GM12878 (cell line): Measurements from ENCODE around the gene TMEM255B. TPM values are rescaled to one million over a fixed set of nuclear protein-coding genes. Genes with fewer than 3 reads are reported as not detected.

Source experiments
- ATAC-seq: fragments of 200-7000 bp; cut with Tn5 transposase; 3 replicates; pipeline ENCODE4 v1.9.1; 2020; ENCODE audit warnings: mild to moderate bottlenecking, moderate library complexity
- BruUV-seq: library from RNA; stranded (reverse); fragments of 400-500 nt; replicated peaks from 2 replicates; lab custom pipeline; 2021; lab: Mats Ljungman, UMichigan
- CTCF ChIA-PET: fragments of 300-600 bp; sonication (Branson Sonifier 250); formaldehyde crosslinking; extraction: SDS; loops from one replicate; lab custom pipeline; 2021; ENCODE audit warnings: inconsistent platforms; lab: Yijun Ruan, JAX
- POLR2A ChIA-PET: fragments of 350-600 bp; formaldehyde crosslinking; extraction: SDS; loops from one replicate; lab custom pipeline; 2021; ENCODE audit warnings: inconsistent platforms; lab: Charles Lee
- RAD21 ChIA-PET: fragments of 300-600 bp; sonication (Branson Sonifier 250); formaldehyde crosslinking; loops from one replicate; lab custom pipeline; 2023; ENCODE audit warnings: antibody characterized with exemption; ENCODE audit not compliant: unreplicated experiment; lab: Charles Lee
- SMC1A ChIA-PET: fragments of 300-600 bp; sonication (Branson Sonifier 250); formaldehyde crosslinking; loops from one replicate; lab custom pipeline; 2023; ENCODE audit not compliant: unreplicated experiment, uncharacterized antibody; lab: Charles Lee
- DNase-seq: peaks from one replicate; pipeline ENCODE4 v3.0.0-alpha.2; 2011; ENCODE audit warnings: low read depth, low spot score
- FAIRE-seq: peaks from 3 replicates; lab custom pipeline; 2011; peaks lifted over from hg19 to GRCh38; lab: Jason Lieb, UNC
- H2AFZ ChIP-seq: 2 replicates; pipeline ENCODE4 v1.6.0; 2011; ENCODE audit warnings: low read depth, low read length, control low read depth; ENCODE audit not compliant: control insufficient read depth
- H3K27ac ChIP-seq: 2 replicates; pipeline ENCODE4 v1.5.1; 2011; ENCODE audit warnings: control low read depth; ENCODE audit not compliant: control insufficient read depth, insufficient read depth
- H3K27me3 ChIP-seq, 2 experiments: replicated peaks in 1 of 2; 2 replicates each; pipeline versions ENCODE4 v1.6.0 to v1.6.1; 2011; ENCODE audit warnings: low read length in 1 of 2; ENCODE audit not compliant: control insufficient read depth in 2 of 2, insufficient read depth in 2 of 2
- H3K36me3 ChIP-seq, 2 experiments: 2 replicates each; pipeline ENCODE4 v1.5.1; 2011; ENCODE audit warnings: low read length in 1 of 2; ENCODE audit not compliant: control insufficient read depth in 2 of 2, insufficient read depth in 2 of 2
- H3K4me1 ChIP-seq: 2 replicates; pipeline ENCODE4 v1.6.1; 2011; ENCODE audit warnings: mild to moderate bottlenecking, low read length, moderate library complexity, mixed read lengths; ENCODE audit not compliant: control insufficient read depth, insufficient read depth
- H3K4me2 ChIP-seq: 2 replicates; pipeline ENCODE4 v1.6.0; 2011; ENCODE audit warnings: control low read depth; ENCODE audit not compliant: control insufficient read depth, insufficient read depth
- H3K4me3 ChIP-seq: fragments of 200-600 bp; sonication (generic); 2 replicates; pipeline ENCODE4 v1.5.1; 2016
- H3K79me2 ChIP-seq: 2 replicates; pipeline ENCODE4 v1.6.0; 2011; ENCODE audit warnings: low read length; ENCODE audit not compliant: control insufficient read depth, insufficient read depth
- H3K9ac ChIP-seq: 2 replicates; pipeline ENCODE4 v1.8.0; 2011; ENCODE audit warnings: low read length, control low read depth, mixed read lengths; ENCODE audit not compliant: control insufficient read depth, insufficient read depth
- H3K9me3 ChIP-seq: replicated peaks from 3 replicates; pipeline ENCODE4 v1.5.1; 2011; ENCODE audit warnings: mild to moderate bottlenecking, low read length; ENCODE audit not compliant: control insufficient read depth, insufficient read depth
- H4K20me1 ChIP-seq: 2 replicates; pipeline ENCODE4 v1.6.0; 2011; ENCODE audit not compliant: control insufficient read depth, insufficient read depth
- ESRRA ChIP-seq: IDR thresholded peaks from 2 replicates; pipeline ENCODE4 v1.6.1; 2012; ENCODE audit warnings: mild to moderate bottlenecking, low read length, improper control_type of control experiment
- MTA3 ChIP-seq: IDR thresholded peaks from 2 replicates; pipeline ENCODE4 v1.6.1; 2012; ENCODE audit warnings: low read length, inconsistent platforms, borderline replicate concordance
- NFXL1 ChIP-seq: fragments of 450-650 bp; IDR thresholded peaks from 2 replicates; pipeline ENCODE4 v1.6.1; 2017; ENCODE audit warnings: antibody characterized with exemption, mild to moderate bottlenecking, borderline replicate concordance
- RAD51 ChIP-seq: fragments of 450-650 bp; IDR thresholded peaks from 2 replicates; pipeline ENCODE4 v1.6.1; 2016; ENCODE audit warnings: moderate library complexity, mild to moderate bottlenecking, inconsistent platforms
- STAT3 ChIP-seq: IDR thresholded peaks from 2 replicates; pipeline ENCODE4 v1.6.1; 2011; ENCODE audit warnings: low read depth, low read length, improper control_type of control experiment
- WGBS: methylation state at CpG from one replicate; pipeline ENCODE4 v1.1.6; 2016; ENCODE audit warnings: low lambda C conversion rate; ENCODE audit not compliant: insufficient replicate concordance, insufficient coverage; ENCODE audit errors: missing lambda C conversion rate; 5-methylcytosine and 5-hydroxymethylcytosine counted together
- in situ Hi-C: fragments of 300-500 bp; cut with MboI; formaldehyde crosslinking; loops from 9 replicates; pipeline ENCODE4 v1.14.3; 2018; ENCODE audit warnings: mixed read lengths
- intact Hi-C: fragments of 100-400 bp; cut with micrococcal nuclease; formaldehyde crosslinking; loops from one replicate; pipeline ENCODE4 v1.14.2; 2022; ENCODE audit not compliant: unreplicated experiment
- polyA plus RNA-seq, 11 experiments: library from polyadenylated mRNA; depleted of rRNA in 4 of 11; unstranded in 6 of 11; stranded (reverse) in 5 of 11; fragments of >200 nt; fragmentation: Nextera tagmentation in 4 of 11; fragmentation: Illumina TruSeq in 1 of 11; extraction: Ambion mirVana in 4 of 11; extraction: Trizol in 1 of 11; gene quantifications; 1 replicate in 1 of 11; 2 replicates in 10 of 11; pipeline versions ENCODE4 v1.2.1 to v1.2.3, GENCODE V29; 2011 to 2016; ENCODE audit warnings: inconsistent platforms in 2 of 11, missing spikeins in 2 of 11, low read depth in 1 of 11
- total RNA-seq, 4 experiments: library from RNA; depleted of rRNA in 3 of 4; stranded (reverse); fragments of >200 nt in 3 of 4; fragmentation: Illumina TruSeq in 1 of 4; extraction: Trizol in 1 of 4; gene quantifications; 2 replicates each; pipeline versions ENCODE4 v1.2.1 to v1.2.3, GENCODE V29; 2013 to 2021
- TF ChIP-seq, protein P1 (sequence below): fragments of 450-650 bp; IDR thresholded peaks from 2 replicates; pipeline ENCODE4 v1.6.1; 2017; ENCODE audit warnings: mild to moderate bottlenecking, low read depth, inconsistent platforms; ENCODE audit not compliant: poor library complexity, severe bottlenecking

The TMEM255B gene
- total and polyA plus RNA-seq, 10 of the 15 experiments (the other 5 are each of a cell fraction or from before 2014, with no cell fraction given): 0.04 to 0.62 (median 0.13) TPM; not detected in 3

DNA sequence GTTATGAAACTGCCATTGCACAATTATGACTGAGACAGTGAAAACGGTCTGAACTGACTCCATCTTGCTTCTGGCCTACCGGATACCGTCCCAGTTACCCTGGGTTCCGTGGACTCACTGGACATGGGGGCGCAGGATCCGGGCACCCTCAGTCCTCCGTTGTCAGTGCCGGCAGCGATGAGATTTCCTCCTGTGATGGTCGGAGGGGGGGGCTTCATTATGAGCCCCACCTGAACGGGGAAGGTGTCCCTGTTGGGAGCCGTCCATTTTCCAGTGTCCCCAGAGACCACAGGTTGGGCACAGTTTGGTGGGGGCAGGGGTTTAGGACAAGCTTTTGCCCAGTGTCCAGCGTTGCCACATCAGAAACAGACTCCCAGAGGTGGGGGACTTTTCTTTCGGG, 23.4 kb downstream of the TMEM255B start:
- RAD21 ChIA-PET: no interaction called here
- H2AFZ ChIP-seq: no peak overlapping the region
- intact Hi-C loops (no loop called here), in situ Hi-C loops (no loop called here)
- no peaks in the 10 kb centered on the region for H3K79me2 ChIP-seq
- H3K9ac ChIP-seq: no peak overlapping the region
- no peak for ATAC-seq
- no peak overlapping the region for H3K27ac ChIP-seq
- SMC1A ChIA-PET: no interaction called here
- H3K4me3 ChIP-seq: no peak overlapping the region
- H3K9me3 ChIP-seq: no peaks in the 10 kb centered on the region
- no peaks in the 10 kb centered on the region for H3K4me1 ChIP-seq
- no peak for TF ChIP-seq NFXL1
- TF ChIP-seq STAT3: no peak
- TF ChIP-seq, protein P1, sequence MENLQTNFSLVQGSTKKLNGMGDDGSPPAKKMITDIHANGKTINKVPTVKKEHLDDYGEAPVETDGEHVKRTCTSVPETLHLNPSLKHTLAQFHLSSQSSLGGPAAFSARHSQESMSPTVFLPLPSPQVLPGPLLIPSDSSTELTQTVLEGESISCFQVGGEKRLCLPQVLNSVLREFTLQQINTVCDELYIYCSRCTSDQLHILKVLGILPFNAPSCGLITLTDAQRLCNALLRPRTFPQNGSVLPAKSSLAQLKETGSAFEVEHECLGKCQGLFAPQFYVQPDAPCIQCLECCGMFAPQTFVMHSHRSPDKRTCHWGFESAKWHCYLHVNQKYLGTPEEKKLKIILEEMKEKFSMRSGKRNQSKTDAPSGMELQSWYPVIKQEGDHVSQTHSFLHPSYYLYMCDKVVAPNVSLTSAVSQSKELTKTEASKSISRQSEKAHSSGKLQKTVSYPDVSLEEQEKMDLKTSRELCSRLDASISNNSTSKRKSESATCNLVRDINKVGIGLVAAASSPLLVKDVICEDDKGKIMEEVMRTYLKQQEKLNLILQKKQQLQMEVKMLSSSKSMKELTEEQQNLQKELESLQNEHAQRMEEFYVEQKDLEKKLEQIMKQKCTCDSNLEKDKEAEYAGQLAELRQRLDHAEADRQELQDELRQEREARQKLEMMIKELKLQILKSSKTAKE: no peak
- TF ChIP-seq ESRRA: no peak
- TF ChIP-seq RAD51: no peak
- no peak for TF ChIP-seq MTA3
- H3K27me3 ChIP-seq: no peaks in the 10 kb centered on the region; a peak in 2 of 4 replicates
- WGBS: 29% methylated on average over 14 of the region's 14 CpGs
- no peak overlapping the region for H3K4me2 ChIP-seq
- POLR2A ChIA-PET: no interaction called here
- FAIRE-seq: no peak
- DNase-seq: no peak
- no peaks in the 10 kb centered on the region for H3K36me3 ChIP-seq
- BruUV-seq: no TSS peak
- H4K20me1 ChIP-seq: no peaks in the 10 kb centered on the region
- CTCF ChIA-PET: no interaction called here
